HL-60 (cell line): ENCODE measurements around the gene JAM2.

ENCODE experiments used
- DNase-seq, 2 experiments: peaks; one replicate each; pipeline ENCODE4 v3.0.0-alpha.2; 2010 to 2020; ENCODE audit warnings: low read depth in 1 of 2, low spot score in 1 of 2
- H3K27ac ChIP-seq: fragments of 250-450 bp; sonication (Bioruptor Pico); replicated peaks from 2 replicates; pipeline ENCODE4 v1.5.1; 2020; ENCODE audit warnings: mild to moderate bottlenecking, moderate library complexity
- H3K27me3 ChIP-seq: fragments of 250-450 bp; sonication (Bioruptor Pico); 2 replicates; pipeline ENCODE4 v1.5.1; 2021; ENCODE audit warnings: mild to moderate bottlenecking, moderate library complexity; ENCODE audit not compliant: insufficient read depth, poor library complexity, severe bottlenecking
- H3K4me3 ChIP-seq: replicated peaks from 2 replicates; pipeline ENCODE4 v1.5.1; 2011; ENCODE audit warnings: mild to moderate bottlenecking, control low read depth, low read length; ENCODE audit not compliant: insufficient read depth
- GABPA ChIP-seq: IDR thresholded peaks from 2 replicates; pipeline ENCODE4 v1.6.1; 2012; ENCODE audit warnings: low read depth
- POLR2AphosphoS5 ChIP-seq: IDR thresholded peaks from 2 replicates; pipeline ENCODE4 v1.6.1; 2012; ENCODE audit warnings: low read depth
- SPI1 ChIP-seq: IDR thresholded peaks from 2 replicates; pipeline ENCODE4 v1.6.1; 2012; ENCODE audit warnings: low read depth, mild to moderate bottlenecking, borderline replicate concordance
- TF ChIP-seq, protein P1 (sequence below): IDR thresholded peaks from one replicate; pipeline ENCODE4 v1.5.1; 2011; ENCODE audit warnings: low read length, control low read depth, inconsistent platforms; ENCODE audit not compliant: insufficient read depth
- TF ChIP-seq, protein P2 (sequence below): IDR thresholded peaks from 2 replicates; pipeline ENCODE4 v1.6.1; 2012; ENCODE audit warnings: low read depth; ENCODE audit not compliant: insufficient replicate concordance

JAM2 gene

DNA sequence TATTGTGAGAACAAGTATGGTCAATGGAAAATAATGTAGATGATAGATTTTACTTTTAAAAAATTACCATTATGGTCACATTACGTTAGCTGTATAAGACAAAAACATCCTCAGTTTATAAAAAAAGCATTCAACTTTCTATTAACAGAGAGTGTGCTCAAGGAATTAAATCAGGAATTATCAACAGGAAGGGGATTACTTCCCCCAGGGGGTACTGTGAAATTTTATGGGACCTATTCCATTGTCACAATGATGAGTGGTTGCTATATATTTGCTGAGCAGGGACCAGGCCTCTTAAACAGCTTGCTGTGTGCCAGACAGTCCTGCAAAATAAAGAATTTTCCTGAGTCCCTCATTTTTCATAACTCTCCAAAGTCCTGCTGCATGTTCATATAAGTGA is 21.2 kb downstream of the JAM2 start:
- TF ChIP-seq, protein P1, sequence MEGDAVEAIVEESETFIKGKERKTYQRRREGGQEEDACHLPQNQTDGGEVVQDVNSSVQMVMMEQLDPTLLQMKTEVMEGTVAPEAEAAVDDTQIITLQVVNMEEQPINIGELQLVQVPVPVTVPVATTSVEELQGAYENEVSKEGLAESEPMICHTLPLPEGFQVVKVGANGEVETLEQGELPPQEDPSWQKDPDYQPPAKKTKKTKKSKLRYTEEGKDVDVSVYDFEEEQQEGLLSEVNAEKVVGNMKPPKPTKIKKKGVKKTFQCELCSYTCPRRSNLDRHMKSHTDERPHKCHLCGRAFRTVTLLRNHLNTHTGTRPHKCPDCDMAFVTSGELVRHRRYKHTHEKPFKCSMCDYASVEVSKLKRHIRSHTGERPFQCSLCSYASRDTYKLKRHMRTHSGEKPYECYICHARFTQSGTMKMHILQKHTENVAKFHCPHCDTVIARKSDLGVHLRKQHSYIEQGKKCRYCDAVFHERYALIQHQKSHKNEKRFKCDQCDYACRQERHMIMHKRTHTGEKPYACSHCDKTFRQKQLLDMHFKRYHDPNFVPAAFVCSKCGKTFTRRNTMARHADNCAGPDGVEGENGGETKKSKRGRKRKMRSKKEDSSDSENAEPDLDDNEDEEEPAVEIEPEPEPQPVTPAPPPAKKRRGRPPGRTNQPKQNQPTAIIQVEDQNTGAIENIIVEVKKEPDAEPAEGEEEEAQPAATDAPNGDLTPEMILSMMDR: no peak
- TF ChIP-seq POLR2AphosphoS5 (no peak), SPI1 (no peak), GABPA (no peak)
- TF ChIP-seq, protein P2, sequence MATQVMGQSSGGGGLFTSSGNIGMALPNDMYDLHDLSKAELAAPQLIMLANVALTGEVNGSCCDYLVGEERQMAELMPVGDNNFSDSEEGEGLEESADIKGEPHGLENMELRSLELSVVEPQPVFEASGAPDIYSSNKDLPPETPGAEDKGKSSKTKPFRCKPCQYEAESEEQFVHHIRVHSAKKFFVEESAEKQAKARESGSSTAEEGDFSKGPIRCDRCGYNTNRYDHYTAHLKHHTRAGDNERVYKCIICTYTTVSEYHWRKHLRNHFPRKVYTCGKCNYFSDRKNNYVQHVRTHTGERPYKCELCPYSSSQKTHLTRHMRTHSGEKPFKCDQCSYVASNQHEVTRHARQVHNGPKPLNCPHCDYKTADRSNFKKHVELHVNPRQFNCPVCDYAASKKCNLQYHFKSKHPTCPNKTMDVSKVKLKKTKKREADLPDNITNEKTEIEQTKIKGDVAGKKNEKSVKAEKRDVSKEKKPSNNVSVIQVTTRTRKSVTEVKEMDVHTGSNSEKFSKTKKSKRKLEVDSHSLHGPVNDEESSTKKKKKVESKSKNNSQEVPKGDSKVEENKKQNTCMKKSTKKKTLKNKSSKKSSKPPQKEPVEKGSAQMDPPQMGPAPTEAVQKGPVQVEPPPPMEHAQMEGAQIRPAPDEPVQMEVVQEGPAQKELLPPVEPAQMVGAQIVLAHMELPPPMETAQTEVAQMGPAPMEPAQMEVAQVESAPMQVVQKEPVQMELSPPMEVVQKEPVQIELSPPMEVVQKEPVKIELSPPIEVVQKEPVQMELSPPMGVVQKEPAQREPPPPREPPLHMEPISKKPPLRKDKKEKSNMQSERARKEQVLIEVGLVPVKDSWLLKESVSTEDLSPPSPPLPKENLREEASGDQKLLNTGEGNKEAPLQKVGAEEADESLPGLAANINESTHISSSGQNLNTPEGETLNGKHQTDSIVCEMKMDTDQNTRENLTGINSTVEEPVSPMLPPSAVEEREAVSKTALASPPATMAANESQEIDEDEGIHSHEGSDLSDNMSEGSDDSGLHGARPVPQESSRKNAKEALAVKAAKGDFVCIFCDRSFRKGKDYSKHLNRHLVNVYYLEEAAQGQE: no peak
- H3K4me3 ChIP-seq: no peak overlapping the region
- H3K27ac ChIP-seq: no peak overlapping the region
- DNase-seq: no peak
- H3K27me3 ChIP-seq: no peaks in the 10 kb centered on the region

DNA sequence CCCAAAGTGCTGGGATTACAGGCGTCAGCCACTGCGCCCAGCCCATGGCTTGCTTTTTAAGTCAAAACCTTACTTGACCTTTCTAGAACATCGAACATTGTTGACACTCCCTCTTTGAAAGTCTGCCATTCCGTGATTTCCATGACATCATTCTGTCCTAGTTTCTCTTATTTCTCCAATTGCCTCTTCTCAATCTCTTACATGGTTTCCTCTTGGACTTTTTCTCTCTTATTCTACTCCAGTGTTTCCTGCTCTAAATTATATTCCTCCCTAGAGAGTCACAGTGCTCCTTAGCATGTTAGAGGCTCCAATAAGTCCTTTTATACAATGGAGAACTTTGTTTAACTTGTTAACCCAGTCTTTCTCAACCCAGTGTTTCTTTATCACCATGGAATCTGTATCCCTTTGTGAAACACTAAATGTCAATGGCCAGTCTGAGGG is 25.5 kb downstream of the JAM2 start:
- DNase-seq: no peak
- TF ChIP-seq SPI1: no peak
- TF ChIP-seq, protein P2: no peak
- TF ChIP-seq, protein P1: no peak
- TF ChIP-seq POLR2AphosphoS5: no peak
- no peak for TF ChIP-seq GABPA
- Histone ChIP-seq H3K27ac (no peak overlapping the region), H3K27me3 (no peaks in the 10 kb centered on the region), H3K4me3 (no peak overlapping the region)

DNA sequence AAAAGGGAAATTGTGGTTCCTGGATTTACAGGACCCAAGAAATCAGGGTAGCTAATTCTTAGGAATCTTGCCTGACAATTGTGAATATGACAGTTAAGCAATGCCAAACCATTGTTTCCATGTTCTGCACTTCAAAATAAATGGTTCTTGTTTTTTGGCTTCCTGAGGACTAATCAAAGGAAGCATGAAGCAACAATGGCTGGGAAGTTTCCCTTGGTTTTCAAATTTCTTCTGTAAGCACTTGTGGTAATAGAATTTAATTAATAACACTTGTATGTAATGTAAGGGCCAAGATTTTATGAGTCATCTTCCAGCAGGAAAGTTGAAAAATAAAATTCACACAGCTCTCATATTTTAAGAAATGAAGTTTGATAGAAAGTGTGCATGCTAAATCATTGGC is 31.7 kb downstream of the JAM2 start:
- Histone ChIP-seq H3K27me3 (no peaks in the 10 kb centered on the region), H3K4me3 (no peak overlapping the region), H3K27ac (no peak overlapping the region)
- no peak for DNase-seq
- TF ChIP-seq, protein P1: no peak
- TF ChIP-seq GABPA: no peak
- TF ChIP-seq, protein P2: no peak
- no peak for TF ChIP-seq POLR2AphosphoS5
- no peak for TF ChIP-seq SPI1
